Fibroblast of skin of back (primary cell): ENCODE data around the gene LRRTM3.

Source experiments
- DNase-seq: peaks from one replicate; pipeline ENCODE4 v3.0.0-alpha.2; 2013

The LRRTM3 gene

DNA sequence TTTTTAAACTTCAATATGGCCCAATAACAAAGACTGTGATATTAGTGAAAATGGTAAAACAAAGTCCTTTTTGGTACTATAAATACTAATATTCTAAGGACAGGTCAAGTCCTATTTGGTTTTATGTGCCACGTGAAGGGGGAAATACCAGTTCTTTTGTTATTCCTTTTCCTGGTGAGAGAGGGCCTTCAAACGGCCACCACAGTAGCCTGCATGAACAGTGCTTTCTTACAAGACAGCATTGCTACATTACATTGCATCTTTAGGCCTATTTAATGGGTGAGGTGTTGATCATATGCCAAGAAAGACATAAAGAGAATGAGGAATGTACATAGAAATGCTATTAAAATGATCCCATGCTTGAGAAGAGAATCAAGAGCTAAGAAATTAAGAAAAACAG is 214.8 kb downstream of the LRRTM3 start:
- DNase-seq = peak; percentile 48

GRCh38 chr10:67141300-67141699 is 215.5 kb downstream of the LRRTM3 start:
- no peak for DNase-seq

GRCh38 chr10:67144530-67144929 is 218.7 kb downstream of the LRRTM3 start:
- no peak for DNase-seq
